MCF 10A (cell line): ENCODE results near the gene NDUFAF3. TPM values are rescaled to one million over a fixed set of nuclear protein-coding genes. Genes with fewer than 3 reads are reported as not detected.
A peak's percentile ranks its signal among the peaks of the same experiment; 100 is the strongest.
"Not testable (repeated sequence)": the region's sequence is repeated elsewhere in the genome, so short reads cannot be mapped to it uniquely, and the experiment has no call there.

Experiments used
- BruUV-seq: library from RNA; stranded (reverse); fragments of 400-500 nt; replicated peaks from 2 replicates; lab custom pipeline; 2021; lab: Mats Ljungman, UMichigan
- CTCF ChIA-PET: fragments of 300-600 bp; sonication (Branson Sonifier 250); formaldehyde crosslinking; extraction: SDS; loops from one replicate; lab custom pipeline; 2021; ENCODE audit warnings: antibody characterized with exemption, inconsistent platforms; lab: Yijun Ruan, JAX
- POLR2A ChIA-PET: fragments of 300-600, 350-650 bp; sonication (Branson Sonifier 250); formaldehyde crosslinking; extraction: SDS; loops from one replicate; lab custom pipeline; 2020; ENCODE audit warnings: antibody characterized with exemption, inconsistent platforms; lab: Yijun Ruan, JAX
- DNase-seq: peaks from one replicate; pipeline ENCODE4 v3.0.0-alpha.2; 2018; ENCODE audit not compliant: unreplicated experiment
- H3K27ac Mint-ChIP-seq: one replicate; pipeline ENCODE4 v1.8.0; 2022; ENCODE audit warnings: mild to moderate bottlenecking, low read depth, mixed read lengths; ENCODE audit not compliant: unreplicated experiment
- H3K27me3 Mint-ChIP-seq: one replicate; pipeline ENCODE4 v1.8.0; 2022; ENCODE audit warnings: mixed read lengths; ENCODE audit not compliant: insufficient read depth, unreplicated experiment
- H3K36me3 Mint-ChIP-seq: one replicate; pipeline ENCODE4 v1.8.0; 2022; ENCODE audit warnings: mild to moderate bottlenecking, moderate library complexity, mixed read lengths; ENCODE audit not compliant: insufficient read depth, unreplicated experiment
- H3K4me1 Mint-ChIP-seq: one replicate; pipeline ENCODE4 v1.8.0; 2022; ENCODE audit warnings: mixed read lengths; ENCODE audit not compliant: insufficient read depth, unreplicated experiment
- H3K4me3 Mint-ChIP-seq: one replicate; pipeline ENCODE4 v1.8.0; 2022; ENCODE audit warnings: mild to moderate bottlenecking, moderate library complexity, mixed read lengths; ENCODE audit not compliant: unreplicated experiment
- H3K9me3 Mint-ChIP-seq: one replicate; pipeline ENCODE4 v1.8.0; 2022; ENCODE audit warnings: mixed read lengths; ENCODE audit not compliant: unreplicated experiment
- CTCF ChIP-seq: fragments of 200-600 bp; IDR thresholded peaks from one replicate; pipeline ENCODE4 v1.8.0; 2022; ENCODE audit warnings: antibody characterized with exemption, mild to moderate bottlenecking; ENCODE audit not compliant: unreplicated experiment
- intact Hi-C: fragments of 100-400 bp; cut with micrococcal nuclease; formaldehyde crosslinking; loops from 2 replicates; pipeline ENCODE4 v1.14.1; 2022
- total RNA-seq: library from RNA; stranded (reverse); gene quantifications from 2 replicates; pipeline ENCODE4 v1.2.3, GENCODE V29; 2022

The NDUFAF3 gene
- total RNA-seq, 1 experiment from 2014 or later, result 77.8 TPM

GRCh38 chr3:49007068-49007770 is 14.7 kb upstream of the NDUFAF3 start, which contains the start of gene WDR6:
Gene WDR6, plus strand, starts transcription at chr3:49007391. Its CDS starts 41 bp downstream, at chr3:49007432.
- TF ChIP-seq CTCF, result peak; percentile 33
- ChIA-PET CTCF (interaction anchor here (0.6 to 4.6 kb wide), 12 partner anchors 9 to 366 kb away, joined by 3 to 38 read pairs (median 3); partner anchors contain the start of genes NDUFAF3, P4HTM and QRICH1), POLR2A (interaction anchor here (0.6 to 8.3 kb wide), 30 partner anchors 8 to 567 kb away, joined by 3 to 251 read pairs (median 4); partner anchors contain the start of genes ARIH2, CCDC51, CELSR3 and DAG1)
- Mint-ChIP-seq H3K9me3 (no peaks in the 10 kb centered on the region), H3K4me3 (peak within 1 kb of the TSS; percentile 99), H3K4me1 (peaks cover 10% of the 10 kb centered on the region), H3K36me3 (peaks cover 47% of the 10 kb centered on the region), H3K27ac (peak within 1 kb of the TSS; percentile 99), H3K27me3 (no peaks in the 10 kb centered on the region)
- DNase-seq, result peak; percentile 98
- BruUV-seq, result no TSS peak
- intact Hi-C loops, result loop anchor here (2.0 to 5.0 kb wide), 2 partner anchors 18 to 90 kb away; partner anchors contain the start of gene ARIH2

- H3K27me3 Mint-ChIP-seq, result no peaks in the 10 kb centered on the region
- TF ChIP-seq CTCF, result peak; percentile 6
- peak; percentile 92 for DNase-seq
- H3K9me3 Mint-ChIP-seq, result no peaks in the 10 kb centered on the region
- intact Hi-C loops, result loop anchor here (2.0 to 5.0 kb wide), 2 partner anchors 19 to 91 kb away; partner anchors contain the start of gene ARIH2
- no TSS peak for BruUV-seq
- CTCF ChIA-PET, result interaction anchor here (0.8 to 4.6 kb wide), 8 partner anchors 10 to 323 kb away, joined by 3 to 38 read pairs (median 5); partner anchors contain the start of genes NDUFAF3, P4HTM and QRICH1
- H3K4me3 Mint-ChIP-seq, result peak overlapping the region; percentile 99
- peak overlapping the region; percentile 99 for H3K27ac Mint-ChIP-seq
- POLR2A ChIA-PET, result interaction anchor here (0.6 to 8.3 kb wide), 25 partner anchors 8 to 463 kb away, joined by 3 to 251 read pairs (median 6); partner anchors contain the start of genes ARIH2, DAG1, DALRD3 and IMPDH2
- peaks cover 52% of the 10 kb centered on the region for H3K36me3 Mint-ChIP-seq
- peaks cover 10% of the 10 kb centered on the region for H3K4me1 Mint-ChIP-seq
These were observed 14.0 kb upstream of the NDUFAF3 start for GRCh38 chr3:49007771-49008528.

GRCh38 chr3:49008627-49009026 is 13.3 kb upstream of the NDUFAF3 start:
- H3K4me1 Mint-ChIP-seq, H3K27me3 Mint-ChIP-seq, H3K9me3 Mint-ChIP-seq, DNase-seq: not testable (repeated sequence)
- Mint-ChIP-seq H3K4me3 (peak overlapping the region; percentile 99), H3K27ac (peak overlapping the region; percentile 99), H3K36me3 (peaks cover 59% of the 10 kb centered on the region)
- BruUV-seq, result TSS peak; percentile 14
- intact Hi-C loops, result loop anchor here (5.0 kb wide), 1 partner anchor 91 kb away; the partner anchor contains the start of gene ARIH2
- ChIA-PET POLR2A (interaction anchor here (0.6 to 8.3 kb wide), 9 partner anchors 10 to 344 kb away, joined by 3 to 251 read pairs (median 7); partner anchors contain the start of genes DALRD3, IMPDH2, NDUFAF3 and P4HTM), CTCF (interaction anchor here (1.3 to 4.6 kb wide), 4 partner anchors 9 to 20 kb away, joined by 5 to 38 read pairs (median 8); partner anchors contain the start of genes NDUFAF3 and P4HTM)

GRCh38 chr3:49009396-49009795 is 12.5 kb upstream of the NDUFAF3 start:
- CTCF ChIA-PET, result interaction anchor here (1.1 to 4.6 kb wide), 2 partner anchors 13 to 21 kb away, joined by 3 to 38 read pairs; partner anchors contain the start of genes NDUFAF3 and P4HTM
- no TSS peak for BruUV-seq
- peaks cover 67% of the 10 kb centered on the region for H3K36me3 Mint-ChIP-seq

More at GRCh38 chr3:49009396-49009795, 12.5 kb upstream of the NDUFAF3 start:
- intact Hi-C loops, result loop anchor here (5.0 kb wide), 1 partner anchor 92 kb away; the partner anchor contains the start of gene ARIH2
- Mint-ChIP-seq H3K27ac (no peak overlapping the region), H3K4me3 (no peak overlapping the region), H3K9me3 (no peaks in the 10 kb centered on the region), H3K4me1 (peaks cover 10% of the 10 kb centered on the region), H3K27me3 (no peaks in the 10 kb centered on the region)
- no peak for TF ChIP-seq CTCF
- POLR2A ChIA-PET, result interaction anchor here (0.6 to 8.3 kb wide), 4 partner anchors 11 to 90 kb away, joined by 4 to 251 read pairs (median 6); partner anchors contain the start of genes DALRD3, NDUFAF3 and QRICH1
- DNase-seq, result no peak
